Subcutaneous adipose tissue (tissue), 4 donors: Measurements from ENCODE around the gene PSME4. TPM values are rescaled to one million over a fixed set of nuclear protein-coding genes. Genes with fewer than 3 reads are reported as not detected.

Experiments used
- total RNA-seq, 4 donors: library from RNA; depleted of rRNA; stranded (reverse); fragments of >200 nt; gene quantifications; one replicate each; pipeline ENCODE4 v1.1.0, GENCODE V29; 2016
- TF ChIP-seq, protein P1 (sequence below): fragments of 450-650 bp; IDR thresholded peaks from one replicate; pipeline ENCODE4 v1.5.1; 2016; ENCODE audit warnings: low read depth, mild to moderate bottlenecking, control low read depth, antibody characterized with exemption, moderate library complexity

Gene PSME4
- total RNA-seq, 4 donors from 2014 or later, result 39.6 to 91.1 (median 68.1) TPM

GRCh38 chr2:53933329-53933728, 37.5 kb downstream of the PSME4 start:
- TF ChIP-seq, protein P1, sequence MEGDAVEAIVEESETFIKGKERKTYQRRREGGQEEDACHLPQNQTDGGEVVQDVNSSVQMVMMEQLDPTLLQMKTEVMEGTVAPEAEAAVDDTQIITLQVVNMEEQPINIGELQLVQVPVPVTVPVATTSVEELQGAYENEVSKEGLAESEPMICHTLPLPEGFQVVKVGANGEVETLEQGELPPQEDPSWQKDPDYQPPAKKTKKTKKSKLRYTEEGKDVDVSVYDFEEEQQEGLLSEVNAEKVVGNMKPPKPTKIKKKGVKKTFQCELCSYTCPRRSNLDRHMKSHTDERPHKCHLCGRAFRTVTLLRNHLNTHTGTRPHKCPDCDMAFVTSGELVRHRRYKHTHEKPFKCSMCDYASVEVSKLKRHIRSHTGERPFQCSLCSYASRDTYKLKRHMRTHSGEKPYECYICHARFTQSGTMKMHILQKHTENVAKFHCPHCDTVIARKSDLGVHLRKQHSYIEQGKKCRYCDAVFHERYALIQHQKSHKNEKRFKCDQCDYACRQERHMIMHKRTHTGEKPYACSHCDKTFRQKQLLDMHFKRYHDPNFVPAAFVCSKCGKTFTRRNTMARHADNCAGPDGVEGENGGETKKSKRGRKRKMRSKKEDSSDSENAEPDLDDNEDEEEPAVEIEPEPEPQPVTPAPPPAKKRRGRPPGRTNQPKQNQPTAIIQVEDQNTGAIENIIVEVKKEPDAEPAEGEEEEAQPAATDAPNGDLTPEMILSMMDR, result no peak

DNA sequence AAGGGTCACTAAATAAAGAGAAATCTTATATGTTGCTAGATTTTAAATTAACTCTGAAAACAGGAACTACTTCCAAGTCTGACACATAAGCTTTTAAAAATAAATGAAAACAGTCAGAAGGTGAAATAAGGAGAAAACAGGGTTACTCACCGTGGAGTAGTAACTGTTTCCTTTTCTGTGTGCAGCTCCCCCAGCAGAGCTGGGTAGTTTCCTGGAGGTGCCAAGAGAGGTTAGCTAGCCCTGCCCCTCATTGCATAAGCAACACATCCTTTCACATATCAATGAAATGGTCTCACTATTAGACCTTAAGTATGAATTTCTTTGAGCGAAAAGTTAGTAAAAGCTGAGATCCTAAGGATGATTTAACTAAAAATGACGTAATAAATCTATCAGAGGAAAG, 57.1 kb downstream of the PSME4 start:
- TF ChIP-seq, protein P1, result no peak

GRCh38 chr2:53911434-53912189, 59.2 kb downstream of the PSME4 start:
- TF ChIP-seq, protein P1, result no peak

DNA sequence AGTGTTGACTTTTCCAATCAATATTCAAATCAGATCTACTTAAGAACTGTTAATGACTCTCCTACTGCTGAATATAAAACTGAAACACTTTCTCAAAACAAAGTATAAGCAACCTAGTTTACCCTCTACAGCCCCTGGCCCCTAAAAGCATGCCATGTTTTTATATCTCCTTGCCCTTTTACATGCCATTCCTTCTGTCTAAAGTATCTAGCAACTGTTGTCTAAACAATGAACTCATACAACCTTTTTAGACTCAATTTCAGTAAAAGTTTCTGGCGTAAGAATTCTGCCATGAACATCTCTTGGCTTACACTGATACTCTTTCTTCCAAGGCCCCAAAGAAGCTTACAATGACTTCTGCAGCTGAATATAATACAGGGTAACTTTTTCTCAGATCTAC, 63.2 kb downstream of the PSME4 start:
- TF ChIP-seq, protein P1, result no peak

GRCh38 chr2:53905396-53905795, 65.4 kb downstream of the PSME4 start:
- TF ChIP-seq, protein P1, result no peak

DNA sequence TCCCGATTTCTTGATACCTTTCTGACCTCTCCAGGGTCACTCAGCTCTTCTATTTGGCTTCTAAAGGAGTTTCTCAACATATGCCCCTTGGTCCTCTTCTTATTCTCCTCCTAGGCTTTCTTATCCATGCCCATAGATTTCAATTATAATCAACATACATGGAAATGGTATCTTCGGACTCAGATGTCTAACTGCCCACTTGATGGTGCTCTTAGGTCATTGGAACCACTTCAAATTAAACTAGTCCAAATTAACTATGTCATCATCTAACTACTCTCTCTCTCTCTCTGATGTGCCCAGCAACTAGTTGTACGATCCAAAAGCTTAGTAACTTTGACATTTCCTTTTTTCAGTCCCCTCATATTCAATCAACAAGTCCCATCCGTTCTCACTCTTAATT, 67.8 kb downstream of the PSME4 start:
- TF ChIP-seq, protein P1, result no peak

GRCh38 chr2:53901192-53901591, 69.6 kb downstream of the PSME4 start:
- TF ChIP-seq, protein P1, result no peak
